ENCODE results near the gene CCSER2.

CCSER2 gene

DNA sequence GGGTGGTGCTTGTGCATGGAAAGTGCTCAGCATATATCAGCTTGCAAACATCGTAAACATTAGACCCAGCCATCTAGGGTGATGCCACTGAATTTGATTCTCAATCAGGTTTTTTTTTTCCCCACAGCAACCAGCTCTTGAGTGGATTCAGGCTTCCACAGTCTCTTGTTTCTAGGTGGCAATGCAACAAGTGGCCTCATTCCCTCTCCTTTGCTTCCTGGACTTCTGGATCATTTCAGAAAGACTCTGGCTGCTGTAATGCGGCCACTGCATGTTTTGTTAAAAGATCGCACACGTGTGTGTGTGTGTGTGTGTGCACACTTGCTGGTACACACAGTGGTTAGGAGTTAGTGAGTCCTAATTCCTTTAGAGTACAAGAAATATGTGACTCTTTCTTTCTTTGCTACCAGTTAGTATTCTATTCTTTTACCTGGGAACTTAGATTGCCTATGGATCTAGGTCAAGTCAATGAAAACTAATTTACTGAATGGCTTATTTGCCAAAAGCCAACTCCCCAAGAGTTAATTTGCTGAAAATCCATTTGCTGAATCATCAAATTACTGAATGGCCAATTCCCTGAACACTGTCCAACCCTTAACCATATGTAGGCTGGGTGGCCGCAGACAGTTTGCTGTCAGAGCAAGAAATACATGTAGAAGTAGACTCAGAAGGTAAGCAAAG lies 222.5 kb downstream of the CCSER2 start:
- no peak for DNase-seq

DNA sequence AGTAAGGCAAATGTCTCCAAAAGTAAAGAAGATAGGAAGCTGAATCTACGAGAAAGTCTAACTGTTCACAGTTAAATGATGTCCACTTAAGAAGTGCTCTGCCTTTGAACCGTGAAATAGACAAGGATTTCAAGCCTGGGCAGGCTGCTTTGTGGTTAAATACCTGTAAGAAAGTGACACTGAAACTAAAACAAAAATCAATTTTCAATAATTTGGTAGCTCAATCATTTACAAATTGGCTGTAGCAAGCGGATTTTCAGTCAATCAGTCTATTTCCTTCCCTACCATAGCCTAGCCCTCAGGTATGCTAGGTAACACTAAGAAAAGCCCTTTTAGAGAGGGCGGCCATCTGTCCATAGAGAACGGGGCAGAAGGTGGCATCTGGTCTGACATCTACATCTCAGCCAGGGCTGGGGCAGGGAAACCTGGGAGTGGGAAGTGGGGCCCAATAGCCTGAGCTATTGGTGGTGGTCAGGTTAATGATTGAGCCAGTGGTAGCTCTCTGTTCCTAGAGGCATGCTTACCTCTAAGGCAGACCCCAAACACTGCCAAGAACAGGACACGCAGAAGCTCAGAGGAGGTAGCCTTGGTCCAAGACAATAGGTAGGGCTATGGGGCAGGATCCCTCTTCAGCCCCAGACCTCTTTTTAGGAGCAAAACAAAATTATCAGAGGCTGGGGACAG lies 223.2 kb downstream of the CCSER2 start:
- DNase-seq = no peak

DNA sequence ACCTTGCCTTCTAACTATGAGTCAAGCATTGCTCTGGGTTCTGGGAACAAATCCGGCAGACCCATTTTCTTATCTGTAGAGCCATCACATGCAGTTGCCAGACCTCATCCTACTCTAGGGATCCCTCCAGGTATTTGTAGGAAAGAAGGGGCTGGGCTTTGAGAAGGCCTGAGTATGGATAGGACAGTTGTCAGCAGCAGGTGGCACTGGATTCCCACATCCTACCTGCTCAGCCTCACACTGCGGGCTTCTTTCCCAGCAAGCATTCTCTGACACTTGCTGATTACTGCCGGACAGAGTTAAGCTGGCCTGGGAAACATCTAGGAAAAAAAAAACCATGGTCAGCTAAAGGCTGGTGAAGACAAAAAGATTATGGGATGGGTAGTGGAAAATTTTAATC lies 224.1 kb downstream of the CCSER2 start:
- no peak for DNase-seq

DNA sequence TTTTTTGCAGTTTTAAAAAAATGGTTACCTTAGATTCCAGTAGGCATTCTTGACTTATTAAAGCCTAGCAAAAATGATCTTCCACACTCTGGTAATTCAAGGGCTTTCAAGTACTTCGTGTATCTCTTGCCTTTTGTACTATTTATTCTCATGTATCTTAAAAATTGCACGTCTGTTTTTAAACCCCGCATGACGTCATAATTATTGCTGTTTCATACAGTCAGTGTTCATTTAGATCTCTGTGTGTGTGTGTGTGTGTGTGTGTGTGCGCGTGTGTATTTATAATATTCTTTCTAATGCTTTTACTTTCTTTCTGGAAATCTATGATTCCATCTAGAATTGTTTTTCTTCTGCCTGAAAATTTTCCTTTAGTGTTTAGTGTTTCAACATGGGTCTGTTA lies 234.2 kb downstream of the CCSER2 start:
- DNase-seq = no peak

DNA sequence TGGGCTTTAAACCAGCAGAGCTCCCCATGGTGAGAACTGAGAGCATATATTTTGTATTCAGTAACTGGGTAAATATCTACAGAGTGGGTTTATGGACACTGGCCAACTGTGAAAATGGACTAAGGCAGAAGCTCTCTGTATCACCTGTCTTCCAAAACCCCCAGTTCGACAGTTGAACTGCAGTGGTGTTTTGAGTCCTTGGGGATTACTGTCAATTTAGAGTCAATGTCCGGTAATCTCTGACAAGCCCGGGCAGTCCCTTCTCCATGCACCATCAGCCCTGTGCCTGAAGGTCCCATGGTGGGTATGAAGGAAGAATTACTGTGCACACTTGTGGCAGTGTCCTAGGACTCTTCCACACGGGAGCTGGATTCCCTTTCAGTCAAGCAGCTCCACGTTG lies 235.0 kb downstream of the CCSER2 start:
- no peak for DNase-seq

DNA sequence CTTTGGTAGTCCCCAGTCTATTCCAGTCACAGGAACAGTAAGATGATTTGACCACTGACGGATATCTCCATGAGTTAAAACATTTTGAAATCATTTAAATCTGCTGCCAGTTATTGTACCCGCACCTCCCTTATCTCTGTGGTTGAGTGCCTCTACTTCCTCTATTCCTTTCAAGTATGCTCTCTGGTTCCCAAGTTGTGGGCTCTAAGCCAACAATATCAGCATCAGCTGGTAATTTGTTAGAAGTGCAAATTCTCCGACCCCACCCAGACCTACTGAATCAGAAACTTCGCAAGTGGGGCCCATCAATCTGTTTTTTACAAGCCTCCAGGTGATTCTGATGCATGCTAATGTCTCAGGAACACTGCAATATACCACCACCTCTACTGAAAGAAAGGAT lies 235.5 kb downstream of the CCSER2 start:
- DNase-seq = no peak

DNA sequence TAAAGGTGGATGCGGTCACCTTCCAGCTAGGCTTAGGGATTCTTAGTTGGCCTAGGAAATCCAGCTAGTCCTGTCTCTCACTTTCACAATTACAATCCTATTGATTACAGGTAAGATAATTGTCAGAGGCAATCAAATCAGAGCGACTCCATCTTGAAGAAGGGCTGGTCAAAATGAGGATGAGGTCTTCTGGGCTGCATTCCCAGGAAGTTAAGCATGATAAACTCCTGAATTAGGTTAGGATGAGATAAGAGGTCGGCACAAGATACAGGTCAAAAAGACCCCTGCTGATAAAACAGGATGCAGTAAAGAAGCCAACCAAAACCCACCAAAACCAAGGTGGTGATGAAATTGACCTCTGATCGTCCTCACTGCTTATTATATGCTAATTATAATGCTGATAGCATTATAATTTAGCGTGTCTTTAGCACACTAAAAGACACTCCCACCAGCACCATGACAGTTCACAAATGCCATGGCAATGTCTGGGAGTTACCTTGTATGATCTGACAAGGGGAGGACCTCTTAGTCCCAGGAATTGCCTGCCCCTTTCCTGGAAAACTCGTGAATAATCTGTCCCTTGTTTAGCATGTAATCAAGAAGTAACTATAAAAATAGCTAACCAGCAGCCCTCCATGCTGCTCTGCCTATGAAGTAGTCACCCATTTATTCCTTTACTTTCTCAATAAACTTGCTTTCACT lies 237.6 kb downstream of the CCSER2 start:
- no peak for DNase-seq

DNA sequence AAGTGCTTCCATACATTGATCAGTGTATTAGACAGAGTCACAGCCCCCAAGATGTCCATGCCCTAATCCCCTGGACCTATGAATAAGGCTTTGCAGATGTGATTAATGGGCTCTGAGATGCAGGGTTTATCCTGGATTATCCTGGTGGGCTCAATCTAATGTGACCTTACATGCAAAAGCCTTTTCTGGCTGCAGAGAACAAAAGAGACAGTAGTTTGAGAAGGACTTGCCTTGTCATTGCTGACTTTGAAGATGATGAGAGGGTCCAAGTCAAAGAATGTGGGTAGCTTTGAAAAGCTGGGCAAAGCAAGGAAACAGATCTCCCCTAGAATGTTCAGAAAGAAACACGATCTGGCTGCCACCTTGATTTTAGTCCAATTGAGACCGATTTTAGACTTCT lies 238.7 kb downstream of the CCSER2 start:
- DNase-seq = no peak
